ENCODE measurements around the gene UBE2E2. TPM values are rescaled to one million over a fixed set of nuclear protein-coding genes. Genes with fewer than 3 reads are reported as not detected.

Gene UBE2E2
- total RNA-seq, 1 donor from 2014 or later, result 50.8 TPM

- Histone ChIP-seq H3K9me3 (no peaks in the 10 kb centered on the region), H3K4me3 (no peak overlapping the region), H3K36me3 (no peaks in the 10 kb centered on the region), H3K4me1 (no peaks in the 10 kb centered on the region), H3K27ac (no peak overlapping the region), H3K27me3 (ENCODE audit: low read depth) (no peaks in the 10 kb centered on the region)
- DNase-seq (no peak), ATAC-seq (no peak)
- no peak for TF ChIP-seq CTCF (IDR thresholded peaks at IDR 0.05)
- intact Hi-C loops (cut with DNase I), result no loop called here
Observed at GRCh38 chr3:23246651-23247050, 43.5 kb downstream of the UBE2E2 start.

DNA sequence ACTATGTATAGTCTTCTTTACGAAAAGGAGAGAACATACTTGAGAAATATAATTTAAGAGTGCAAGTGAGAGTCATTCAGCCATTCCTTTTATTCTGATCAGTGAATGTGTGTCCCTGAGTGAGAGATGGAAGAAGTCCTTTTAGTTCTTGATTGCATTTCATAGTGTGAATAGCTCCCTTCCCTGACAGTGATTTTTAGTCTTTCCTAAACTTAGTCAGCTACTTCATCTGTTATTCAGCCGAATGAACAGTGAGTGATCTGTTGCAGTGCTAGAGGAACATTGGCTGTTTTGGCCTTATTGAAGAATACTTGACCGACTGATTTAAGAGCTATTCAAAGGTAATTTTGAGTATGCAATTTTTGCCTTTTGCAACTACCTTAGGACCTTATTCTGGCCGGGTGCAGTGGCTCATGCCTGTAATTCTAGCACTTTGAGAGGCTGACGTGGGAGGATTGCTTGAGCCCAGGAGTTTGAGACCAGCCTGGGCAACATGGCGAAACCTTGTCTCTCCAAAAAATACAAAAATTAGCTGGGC, 45.5 kb downstream of the UBE2E2 start:
- Histone ChIP-seq H3K36me3 (no peaks in the 10 kb centered on the region), H3K9me3 (no peaks in the 10 kb centered on the region), H3K27ac (no peak overlapping the region), H3K27me3 (ENCODE audit: low read depth) (no peaks in the 10 kb centered on the region), H3K4me3 (no peak overlapping the region), H3K4me1 (no peaks in the 10 kb centered on the region)
- intact Hi-C loops (cut with DNase I), result no loop called here
- no peak for TF ChIP-seq CTCF (IDR thresholded peaks at IDR 0.05)
- ATAC-seq (peak; percentile 57 to 79), DNase-seq (no peak)

DNA sequence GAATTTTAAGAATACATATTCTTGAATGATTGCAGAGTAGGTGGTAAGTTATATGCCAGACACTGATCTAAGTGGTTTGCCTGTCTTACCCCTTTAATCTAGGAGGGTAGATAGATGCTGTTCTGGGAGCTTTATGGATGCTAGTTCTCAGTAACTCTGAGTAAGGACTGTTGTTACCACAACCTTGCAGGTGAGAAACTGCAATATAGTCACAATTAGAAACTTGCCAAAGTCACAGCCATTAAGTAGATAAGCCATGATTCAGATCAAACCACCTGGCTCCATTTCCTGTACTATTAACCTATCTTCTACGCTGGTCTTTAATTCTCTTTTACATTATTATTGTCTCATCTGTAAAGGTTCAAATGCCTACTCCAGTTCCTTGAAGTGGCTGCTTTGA, 46.8 kb downstream of the UBE2E2 start:
- no peak for TF ChIP-seq CTCF (IDR thresholded peaks at IDR 0.05)
- Histone ChIP-seq H3K9me3 (no peaks in the 10 kb centered on the region), H3K4me3 (no peak overlapping the region), H3K27ac (no peak overlapping the region), H3K27me3 (ENCODE audit: low read depth) (no peaks in the 10 kb centered on the region), H3K4me1 (no peaks in the 10 kb centered on the region), H3K36me3 (no peaks in the 10 kb centered on the region)
- intact Hi-C loops (cut with DNase I), result no loop called here
- DNase-seq (no peak), ATAC-seq (no peak)

GRCh38 chr3:23252122-23252521, 49.0 kb downstream of the UBE2E2 start:
- H3K9me3 ChIP-seq, result no peaks in the 10 kb centered on the region
- intact Hi-C loops (cut with DNase I), result no loop called here
- H3K4me1 ChIP-seq, result peaks cover 6% of the 10 kb centered on the region
- ATAC-seq, result no peak
- no peak for TF ChIP-seq CTCF (IDR thresholded peaks at IDR 0.05)
- no peaks in the 10 kb centered on the region for H3K36me3 ChIP-seq
- H3K27me3 ChIP-seq (ENCODE audit: low read depth), result no peaks in the 10 kb centered on the region
- no peak overlapping the region for H3K27ac ChIP-seq
- no peak overlapping the region for H3K4me3 ChIP-seq
- no peak for DNase-seq

DNA sequence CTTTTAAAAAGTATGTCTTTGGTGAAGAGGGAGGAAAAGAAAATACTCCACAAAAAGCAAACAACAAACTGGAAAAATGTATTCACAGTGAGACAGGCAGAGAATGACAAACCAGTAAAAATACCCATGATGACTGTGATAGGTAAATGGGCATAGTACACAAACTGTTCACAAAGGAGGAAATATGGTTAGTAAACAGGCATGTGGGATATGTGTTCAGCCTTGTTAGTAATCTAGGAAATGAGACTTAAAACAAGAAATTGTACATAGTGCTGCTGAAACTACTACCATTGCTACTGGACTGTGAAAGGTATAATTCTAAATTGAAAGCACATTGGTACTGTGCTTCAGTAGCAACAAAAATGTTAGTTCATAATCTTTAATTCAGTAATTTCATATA, 50.1 kb downstream of the UBE2E2 start:
- H3K9me3 ChIP-seq, result no peaks in the 10 kb centered on the region
- ATAC-seq (no peak), DNase-seq (no peak)
- peaks cover 7% of the 10 kb centered on the region for H3K4me1 ChIP-seq
- no peak for TF ChIP-seq CTCF (IDR thresholded peaks at IDR 0.05)
- H3K27ac ChIP-seq, result no peak overlapping the region
- intact Hi-C loops (cut with DNase I), result no loop called here
- no peak overlapping the region for H3K4me3 ChIP-seq
- H3K36me3 ChIP-seq, result no peaks in the 10 kb centered on the region
- no peaks in the 10 kb centered on the region for H3K27me3 ChIP-seq (ENCODE audit: low read depth)

DNA sequence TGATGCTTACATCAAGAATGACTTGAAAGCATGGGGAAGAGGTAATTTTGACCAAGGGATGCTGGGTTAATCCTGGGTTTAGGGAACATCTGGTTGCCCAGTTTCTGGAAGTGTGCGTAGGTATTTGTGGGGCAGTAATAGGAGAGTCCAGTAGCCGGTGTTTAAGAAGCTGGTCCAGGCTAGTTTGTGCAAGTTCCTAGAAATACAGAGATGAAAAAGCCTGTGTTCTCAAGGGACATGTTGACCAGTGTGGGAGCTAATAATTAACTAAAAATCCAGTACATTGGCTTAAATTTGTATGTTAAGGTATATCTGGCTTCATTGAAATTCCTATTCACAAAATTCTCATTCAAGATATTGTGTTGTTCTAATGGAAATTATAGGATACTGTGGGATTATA, 51.2 kb downstream of the UBE2E2 start:
- no peak for DNase-seq
- Histone ChIP-seq H3K9me3 (no peaks in the 10 kb centered on the region), H3K27me3 (ENCODE audit: low read depth) (no peaks in the 10 kb centered on the region), H3K27ac (no peak overlapping the region), H3K36me3 (no peaks in the 10 kb centered on the region), H3K4me3 (no peak overlapping the region), H3K4me1 (peaks cover 7% of the 10 kb centered on the region)
- ATAC-seq, result no peak
- TF ChIP-seq CTCF (IDR thresholded peaks at IDR 0.05), result no peak
- intact Hi-C loops (cut with DNase I), result no loop called here

Data from lower lobe of right lung (tissue), 2 donors.